Kidney (tissue), 14 donors: ENCODE measurements around the gene ELN. TPM values are rescaled to one million over a fixed set of nuclear protein-coding genes. Genes with fewer than 3 reads are reported as not detected.

Experiments used
- DNase-seq, 5 donors: peaks; one replicate each; pipeline ENCODE4 v3.0.0-alpha.2; 2013 to 2020
- FAIRE-seq: peaks from 2 replicates; lab custom pipeline; 2012; peaks lifted over from hg19 to GRCh38; lab: Jason Lieb, UNC
- H3K27ac ChIP-seq, 2 donors: one replicate each; pipeline ENCODE4 v1.7.0; 2013; ENCODE audit warnings: low read depth in 2 of 2, low read length in 2 of 2, inconsistent platforms in 1 of 2
- H3K27me3 ChIP-seq: one replicate; pipeline ENCODE4 v1.7.1; 2013; ENCODE audit warnings: low read length, inconsistent platforms; ENCODE audit not compliant: control insufficient read depth, insufficient read depth
- H3K36me3 ChIP-seq, 3 donors: one replicate each; pipeline versions ENCODE4 v1.7.0 to v1.7.1; 2013; ENCODE audit warnings: low read length in 3 of 3, control low read depth in 1 of 3, inconsistent platforms in 1 of 3; ENCODE audit not compliant: insufficient read depth in 3 of 3, control insufficient read depth in 2 of 3
- H3K4me1 ChIP-seq, 3 donors: one replicate each; pipeline versions ENCODE4 v1.7.0 to v1.7.1; 2013; ENCODE audit warnings: low read length in 3 of 3, inconsistent platforms in 1 of 3, low read depth in 1 of 3; ENCODE audit not compliant: control insufficient read depth in 2 of 3, insufficient read depth in 2 of 3
- H3K4me3 ChIP-seq, 3 donors: one replicate each; pipeline versions ENCODE4 v1.7.0 to v1.8.1; 2013; ENCODE audit warnings: low read length in 3 of 3, control low read depth in 1 of 3, inconsistent platforms in 1 of 3
- H3K9ac ChIP-seq, 3 donors: one replicate each; pipeline versions ENCODE4 v1.7.0 to v1.7.1; 2013; ENCODE audit warnings: low read length in 3 of 3, control low read depth in 1 of 3, inconsistent platforms in 1 of 3
- H3K9me3 ChIP-seq, 3 donors: one replicate each; pipeline versions ENCODE4 v1.7.0 to v1.7.1; 2013; ENCODE audit warnings: low read length in 3 of 3, control low read depth in 1 of 3, inconsistent platforms in 1 of 3; ENCODE audit not compliant: control insufficient read depth in 2 of 3, insufficient read depth in 1 of 3
- intact Hi-C: fragments of 100-400 bp; cut with DNase I; formaldehyde crosslinking; loops from one replicate; pipeline ENCODE4 v1.11.1; 2022
- polyA plus RNA-seq: library from polyadenylated mRNA; stranded (reverse); fragments of 350-450 nt; fragmentation: Illumina TruSeq; extraction: RNeasy Lipid Tissue Mini Kit (QIAGEN cat#74804); gene quantifications from one replicate; pipeline ENCODE4 v1.2.3, GENCODE V29; 2014; ENCODE audit warnings: low read depth, low replicate concordance; ENCODE audit not compliant: insufficient read depth
- total RNA-seq: library from RNA; stranded (reverse); fragmentation: NEBNext Ultra II Directional; extraction: Animal tissue kit (Norgen Biotek cat#: 25700); gene quantifications from one replicate; pipeline ENCODE4 v1.2.1, GENCODE V29; 2021
- TF ChIP-seq, protein P1 (sequence below): IDR thresholded peaks from 3 replicates; pipeline ENCODE4 v1.5.1; 2012; ENCODE audit warnings: mild to moderate bottlenecking, moderate library complexity, borderline replicate concordance; ENCODE audit not compliant: insufficient read depth; ENCODE audit errors: extremely low read depth
- donor health status: control.
- donor health status: control.
- donor health status: control.
- donor health status: control.
- donor health status: control.
- donor health status: DM: yes; HTN: yes; CAD: no.
- donor health status: Normal renal cell carcinoma (clear cell type).

Gene ELN
- total and polyA plus RNA-seq, 2 donors from 2014 or later = 14.9 to 44.8 TPM

DNA sequence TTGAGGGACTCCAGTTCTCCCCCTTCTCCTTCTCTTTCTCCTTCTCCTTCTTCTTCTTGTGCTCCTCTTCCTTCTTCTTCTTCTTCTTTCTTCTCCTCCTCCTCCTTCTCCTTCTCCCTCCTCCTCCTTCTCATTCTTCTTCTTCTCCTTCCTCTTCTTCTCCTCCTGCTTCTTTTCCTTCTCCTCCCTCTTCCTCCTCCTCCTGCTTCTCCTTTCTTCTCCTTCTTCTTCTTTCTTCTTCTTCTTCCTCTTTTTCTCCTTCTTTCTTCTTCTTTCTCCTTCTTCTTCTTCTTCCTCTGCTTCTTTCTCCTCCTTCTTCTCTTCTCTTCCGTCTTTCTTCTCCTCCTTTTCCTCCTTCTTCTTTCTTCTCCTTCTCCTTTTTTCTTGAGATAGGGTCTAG is 30.0 kb downstream of the ELN start:
- Histone ChIP-seq H3K4me3 (no peak overlapping the region), H3K4me1 (peaks cover 0 to 6% (median 0%) of the 10 kb centered on the region in 3 donors), H3K36me3 (no peaks in the 10 kb centered on the region), H3K27me3 (no peaks in the 10 kb centered on the region), H3K27ac (no peak overlapping the region), H3K9me3 (no peaks in the 10 kb centered on the region), H3K9ac (no peak overlapping the region)
- TF ChIP-seq, protein P1, sequence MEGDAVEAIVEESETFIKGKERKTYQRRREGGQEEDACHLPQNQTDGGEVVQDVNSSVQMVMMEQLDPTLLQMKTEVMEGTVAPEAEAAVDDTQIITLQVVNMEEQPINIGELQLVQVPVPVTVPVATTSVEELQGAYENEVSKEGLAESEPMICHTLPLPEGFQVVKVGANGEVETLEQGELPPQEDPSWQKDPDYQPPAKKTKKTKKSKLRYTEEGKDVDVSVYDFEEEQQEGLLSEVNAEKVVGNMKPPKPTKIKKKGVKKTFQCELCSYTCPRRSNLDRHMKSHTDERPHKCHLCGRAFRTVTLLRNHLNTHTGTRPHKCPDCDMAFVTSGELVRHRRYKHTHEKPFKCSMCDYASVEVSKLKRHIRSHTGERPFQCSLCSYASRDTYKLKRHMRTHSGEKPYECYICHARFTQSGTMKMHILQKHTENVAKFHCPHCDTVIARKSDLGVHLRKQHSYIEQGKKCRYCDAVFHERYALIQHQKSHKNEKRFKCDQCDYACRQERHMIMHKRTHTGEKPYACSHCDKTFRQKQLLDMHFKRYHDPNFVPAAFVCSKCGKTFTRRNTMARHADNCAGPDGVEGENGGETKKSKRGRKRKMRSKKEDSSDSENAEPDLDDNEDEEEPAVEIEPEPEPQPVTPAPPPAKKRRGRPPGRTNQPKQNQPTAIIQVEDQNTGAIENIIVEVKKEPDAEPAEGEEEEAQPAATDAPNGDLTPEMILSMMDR = no peak
- intact Hi-C loops = no loop called here
- DNase-seq (no peak), FAIRE-seq (no peak)

- H3K36me3 ChIP-seq = no peaks in the 10 kb centered on the region
- H3K27ac ChIP-seq = no peak overlapping the region
- H3K4me3 ChIP-seq = no peak overlapping the region
- TF ChIP-seq, protein P1 = no peak
- intact Hi-C loops = no loop called here
- H3K9me3 ChIP-seq = no peaks in the 10 kb centered on the region
- no peaks in the 10 kb centered on the region for H3K27me3 ChIP-seq
- DNase-seq = peak in 1 of 5 donors; percentile 6
- FAIRE-seq = no peak
- peaks cover 0 to 6% (median 0%) of the 10 kb centered on the region in 3 donors for H3K4me1 ChIP-seq
- no peak overlapping the region for H3K9ac ChIP-seq
Observed at GRCh38 chr7:74058486-74058885, 30.5 kb downstream of the ELN start.

DNA sequence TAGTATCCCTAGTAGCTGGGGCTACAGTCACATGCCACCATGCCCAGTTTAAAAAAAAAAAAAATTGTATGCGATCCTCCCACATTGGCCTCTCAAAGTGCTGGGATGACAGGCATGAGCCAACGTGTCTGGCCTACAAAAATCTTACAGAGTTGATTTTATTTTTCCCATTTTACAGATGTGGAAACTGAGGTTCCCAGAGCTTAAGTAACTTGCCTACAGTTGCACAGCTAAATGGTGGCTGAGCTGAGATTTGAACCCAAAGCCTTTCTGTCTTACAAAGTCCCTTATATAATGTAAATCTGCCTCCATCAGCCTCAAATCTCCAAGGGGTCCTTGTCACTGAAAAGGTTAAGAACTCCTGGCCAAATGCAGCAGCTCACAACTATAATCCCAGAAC is 31.1 kb downstream of the ELN start:
- no peak overlapping the region for H3K9ac ChIP-seq
- no peak for DNase-seq
- H3K9me3 ChIP-seq = no peaks in the 10 kb centered on the region
- no peaks in the 10 kb centered on the region for H3K27me3 ChIP-seq
- intact Hi-C loops = no loop called here
- no peak for FAIRE-seq
- TF ChIP-seq, protein P1 = no peak
- H3K4me1 ChIP-seq = peaks cover 0 to 6% (median 0%) of the 10 kb centered on the region in 3 donors
- H3K36me3 ChIP-seq = no peaks in the 10 kb centered on the region
- no peak overlapping the region for H3K4me3 ChIP-seq
- no peak overlapping the region for H3K27ac ChIP-seq
